NOMO-1 treated with DMSO at 0.1 percent for 48 hours (cell line): ENCODE measurements around the gene LEMD2.

Experiments used
- DNase-seq: peaks from one replicate; lab custom pipeline; 2025; ENCODE audit not compliant: unreplicated experiment; lab: John Stamatoyannopoulos, UW

The LEMD2 gene

GRCh38 chr6:33759887-33760629, 28.9 kb downstream of the LEMD2 start:
- no peak for DNase-seq

GRCh38 chr6:33758815-33759216, 30.1 kb downstream of the LEMD2 start:
- DNase-seq: no peak

GRCh38 chr6:33757906-33758305, 31.0 kb downstream of the LEMD2 start:
- DNase-seq: no peak

- no peak for DNase-seq
Measured at GRCh38 chr6:33757113-33757512, 31.8 kb downstream of the LEMD2 start.

- DNase-seq: no peak
Measured at GRCh38 chr6:33756211-33756954, 32.5 kb downstream of the LEMD2 start.

GRCh38 chr6:33755070-33755869, 33.7 kb downstream of the LEMD2 start:
- DNase-seq: no peak

- no peak for DNase-seq
Measured at GRCh38 chr6:33754222-33754621, 34.7 kb downstream of the LEMD2 start.

GRCh38 chr6:33752646-33753015, 36.3 kb downstream of the LEMD2 start:
- no peak for DNase-seq

- no peak for DNase-seq
Measured at GRCh38 chr6:33751771-33752645, 36.9 kb downstream of the LEMD2 start.

GRCh38 chr6:33750244-33750991, 38.5 kb downstream of the LEMD2 start:
- no peak for DNase-seq

- no peak for DNase-seq
Measured at GRCh38 chr6:33749401-33749800, 39.5 kb downstream of the LEMD2 start.

- no peak for DNase-seq
Measured at GRCh38 chr6:33748841-33749240, 40.1 kb downstream of the LEMD2 start.

GRCh38 chr6:33747823-33748222, 41.1 kb downstream of the LEMD2 start:
- DNase-seq: no peak

GRCh38 chr6:33746651-33747100, 42.3 kb downstream of the LEMD2 start, which contains the start of gene IP6K3:
IP6K3 (minus strand) TSS chr6:33746905; CDS start chr6:33735476, 11,429 bp downstream.
- DNase-seq: no peak

- no peak for DNase-seq
Measured at GRCh38 chr6:33746036-33746600, 42.8 kb downstream of the LEMD2 start.

- no peak for DNase-seq
Measured at GRCh38 chr6:33745548-33745947, 43.4 kb downstream of the LEMD2 start.

- no peak for DNase-seq
Measured at GRCh38 chr6:33744895-33745546, 43.9 kb downstream of the LEMD2 start.

- DNase-seq: peak; percentile 45
Measured at GRCh38 chr6:33744001-33744848, 44.7 kb downstream of the LEMD2 start.
